GM12892 (cell line): ENCODE data around the gene CDKN2AIP.

ENCODE experiments used
- POLR2AphosphoS5 ChIP-seq: IDR thresholded peaks from 2 replicates; pipeline ENCODE4 v1.6.1; 2011; ENCODE audit warnings: low read depth, low read length, control low read depth
- TAF1 ChIP-seq: IDR thresholded peaks from 2 replicates; pipeline ENCODE4 v1.6.1; 2011; ENCODE audit warnings: low read depth, mild to moderate bottlenecking, control low read depth, low read length, borderline replicate concordance

- TF ChIP-seq POLR2AphosphoS5 (no peak), TAF1 (no peak)
Observed at GRCh38 chr4:183412821-183413220, 31.6 kb upstream of the CDKN2AIP start.
